ENCODE data around the gene PIPOX. TPM values are rescaled to one million over a fixed set of nuclear protein-coding genes. Genes with fewer than 3 reads are reported as not detected.

Gene PIPOX
- total and polyA plus RNA-seq, 2 donors (not counting 1 experiment from before 2014, with no cell fraction given), result 0.20 to 0.83 TPM

DNA sequence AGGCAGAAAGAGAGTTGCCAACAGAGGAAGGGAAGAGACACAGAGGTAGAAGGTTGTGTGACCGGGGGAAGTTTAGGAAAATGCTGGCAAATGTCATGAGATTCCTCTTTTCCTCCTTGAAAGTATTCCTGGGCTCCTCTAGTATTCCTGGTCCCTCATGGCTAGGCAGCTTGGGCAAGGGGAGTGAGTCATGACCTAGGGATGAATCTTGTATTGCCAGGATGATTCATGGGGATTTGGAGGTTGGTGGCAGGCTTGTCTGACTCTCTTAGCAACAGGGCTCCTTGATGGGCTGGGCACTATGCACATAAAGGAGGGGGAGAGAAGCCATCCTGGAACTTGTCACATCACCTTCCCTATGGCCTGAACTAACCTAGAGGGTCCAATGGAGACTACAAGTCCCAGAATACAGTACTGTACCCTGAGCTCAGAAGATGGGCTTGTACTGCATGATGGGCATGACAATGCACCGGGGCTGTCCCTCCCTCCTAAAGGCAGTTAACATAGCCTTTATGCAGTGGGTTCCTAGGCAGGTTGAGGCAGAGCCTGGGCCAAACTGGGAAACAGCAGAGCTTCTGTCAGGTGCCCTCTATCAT, 35.0 kb upstream of the PIPOX start:
- TF ChIP-seq, protein P1, sequence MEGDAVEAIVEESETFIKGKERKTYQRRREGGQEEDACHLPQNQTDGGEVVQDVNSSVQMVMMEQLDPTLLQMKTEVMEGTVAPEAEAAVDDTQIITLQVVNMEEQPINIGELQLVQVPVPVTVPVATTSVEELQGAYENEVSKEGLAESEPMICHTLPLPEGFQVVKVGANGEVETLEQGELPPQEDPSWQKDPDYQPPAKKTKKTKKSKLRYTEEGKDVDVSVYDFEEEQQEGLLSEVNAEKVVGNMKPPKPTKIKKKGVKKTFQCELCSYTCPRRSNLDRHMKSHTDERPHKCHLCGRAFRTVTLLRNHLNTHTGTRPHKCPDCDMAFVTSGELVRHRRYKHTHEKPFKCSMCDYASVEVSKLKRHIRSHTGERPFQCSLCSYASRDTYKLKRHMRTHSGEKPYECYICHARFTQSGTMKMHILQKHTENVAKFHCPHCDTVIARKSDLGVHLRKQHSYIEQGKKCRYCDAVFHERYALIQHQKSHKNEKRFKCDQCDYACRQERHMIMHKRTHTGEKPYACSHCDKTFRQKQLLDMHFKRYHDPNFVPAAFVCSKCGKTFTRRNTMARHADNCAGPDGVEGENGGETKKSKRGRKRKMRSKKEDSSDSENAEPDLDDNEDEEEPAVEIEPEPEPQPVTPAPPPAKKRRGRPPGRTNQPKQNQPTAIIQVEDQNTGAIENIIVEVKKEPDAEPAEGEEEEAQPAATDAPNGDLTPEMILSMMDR (conservative IDR thresholded peaks at IDR 0.05 in 1 of 2, IDR thresholded peaks at IDR 0.05 in 1 of 2; ENCODE audit: low read depth in 1 of 2, low read length in 2 of 2), result no peak
- TF ChIP-seq EZH2 (IDR thresholded peaks at IDR 0.05; ENCODE audit: low read length, missing control alignments), result no peak
- no peaks in the 10 kb centered on the region for H3K79me2 ChIP-seq (ENCODE audit: control insufficient read depth, insufficient read depth, low read length)
- no peaks in the 10 kb centered on the region for H4K20me1 ChIP-seq (ENCODE audit: control insufficient read depth, extremely low read depth, insufficient read depth, low read length)
- H3K4me1 ChIP-seq (ENCODE audit: control insufficient read depth, extremely low read depth, insufficient read depth, low read length), result no peaks in the 10 kb centered on the region
- H2AFZ ChIP-seq (ENCODE audit: low read length), result no peak overlapping the region
- peak in 1 of 2 donors; percentile 48 for DNase-seq (ENCODE audit: low read depth in 2 of 2)
- H3K9ac ChIP-seq (ENCODE audit: insufficient read depth, low read length), result no peak overlapping the region
- H3K27ac ChIP-seq (ENCODE audit: insufficient read depth, low read length), result no peak overlapping the region
- no peak overlapping the region for H3K4me2 ChIP-seq (ENCODE audit: extremely low read depth, insufficient read depth, low read length)
- H3K9me3 ChIP-seq (ENCODE audit: control insufficient read depth, insufficient read depth, low read depth, low read length), result no peaks in the 10 kb centered on the region
- peaks cover 39% of the 10 kb centered on the region for H3K27me3 ChIP-seq (ENCODE audit: control insufficient read depth, insufficient read depth, low read length)
- H3K36me3 ChIP-seq (ENCODE audit: control insufficient read depth, insufficient read depth, low read length), result no peaks in the 10 kb centered on the region
- H3K4me3 ChIP-seq (replicated peaks in 1 of 4; ENCODE audit: control extremely low read depth in 1 of 4, insufficient read depth in 1 of 4, low read depth in 3 of 4, low read length in 4 of 4), result no peak overlapping the region

DNA sequence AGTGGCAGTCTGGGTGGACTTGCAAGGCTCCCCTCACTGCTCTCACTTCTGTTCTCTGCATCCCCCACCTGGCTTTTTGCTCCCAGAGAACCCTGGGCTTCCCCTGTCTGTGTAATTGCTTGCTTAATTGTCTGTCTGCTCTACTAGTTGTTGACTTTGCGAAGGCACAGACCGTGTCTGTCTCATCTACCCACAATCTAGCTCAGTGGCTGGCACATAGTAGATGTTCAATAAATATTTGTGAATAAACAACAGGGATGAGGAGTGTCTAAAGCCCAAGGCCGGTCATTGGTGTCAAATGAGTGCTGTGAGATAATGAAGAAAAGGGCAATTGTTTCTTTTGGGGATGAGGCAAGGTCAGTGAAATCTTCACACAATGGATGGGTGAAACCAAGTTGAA, 34.4 kb upstream of the PIPOX start:
- Histone ChIP-seq H3K9ac (ENCODE audit: insufficient read depth, low read length) (no peak overlapping the region), H3K9me3 (ENCODE audit: control insufficient read depth, insufficient read depth, low read depth, low read length) (no peaks in the 10 kb centered on the region), H3K27ac (ENCODE audit: insufficient read depth, low read length) (no peak overlapping the region), H3K4me2 (ENCODE audit: extremely low read depth, insufficient read depth, low read length) (no peak overlapping the region), H2AFZ (ENCODE audit: low read length) (no peak overlapping the region), H4K20me1 (ENCODE audit: control insufficient read depth, extremely low read depth, insufficient read depth, low read length) (no peaks in the 10 kb centered on the region), H3K27me3 (ENCODE audit: control insufficient read depth, insufficient read depth, low read length) (peaks cover 34% of the 10 kb centered on the region), H3K36me3 (ENCODE audit: control insufficient read depth, insufficient read depth, low read length) (no peaks in the 10 kb centered on the region), H3K4me3 (replicated peaks in 1 of 4; ENCODE audit: control extremely low read depth in 1 of 4, insufficient read depth in 1 of 4, low read depth in 3 of 4, low read length in 4 of 4) (no peak overlapping the region), H3K4me1 (ENCODE audit: control insufficient read depth, extremely low read depth, insufficient read depth, low read length) (no peaks in the 10 kb centered on the region), H3K79me2 (ENCODE audit: control insufficient read depth, insufficient read depth, low read length) (no peaks in the 10 kb centered on the region)
- DNase-seq (ENCODE audit: low read depth in 2 of 2), result no peak
- no peak for TF ChIP-seq EZH2 (IDR thresholded peaks at IDR 0.05; ENCODE audit: low read length, missing control alignments)
- TF ChIP-seq, protein P1 (conservative IDR thresholded peaks at IDR 0.05 in 1 of 2, IDR thresholded peaks at IDR 0.05 in 1 of 2; ENCODE audit: low read depth in 1 of 2, low read length in 2 of 2), result no peak

DNA sequence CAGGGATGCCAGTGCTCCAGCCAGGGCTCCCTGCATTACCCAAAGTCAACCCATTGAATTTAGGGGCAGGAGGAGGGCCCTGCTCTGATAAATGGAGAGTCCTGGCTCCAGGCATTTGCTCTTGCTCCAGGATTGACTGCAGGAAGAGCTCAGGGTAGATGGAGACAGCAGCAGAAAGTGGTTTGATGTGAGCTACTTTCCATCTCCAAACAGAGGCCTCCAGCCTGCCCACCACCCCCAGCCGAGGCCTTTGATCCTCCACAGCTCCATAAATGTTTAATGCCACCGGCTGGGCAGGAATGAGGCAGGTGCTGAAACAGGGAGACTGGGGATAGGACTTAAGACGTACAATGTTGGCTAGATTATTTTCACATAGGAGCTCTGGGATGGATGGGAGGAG, 32.8 kb upstream of the PIPOX start:
- H3K4me1 ChIP-seq (ENCODE audit: control insufficient read depth, extremely low read depth, insufficient read depth, low read length), result no peaks in the 10 kb centered on the region
- no peaks in the 10 kb centered on the region for H3K9me3 ChIP-seq (ENCODE audit: control insufficient read depth, insufficient read depth, low read depth, low read length)
- no peak for DNase-seq (ENCODE audit: low read depth in 2 of 2)
- no peak overlapping the region for H3K4me3 ChIP-seq (replicated peaks in 1 of 4; ENCODE audit: control extremely low read depth in 1 of 4, insufficient read depth in 1 of 4, low read depth in 3 of 4, low read length in 4 of 4)
- H3K36me3 ChIP-seq (ENCODE audit: control insufficient read depth, insufficient read depth, low read length), result no peaks in the 10 kb centered on the region
- H3K79me2 ChIP-seq (ENCODE audit: control insufficient read depth, insufficient read depth, low read length), result no peaks in the 10 kb centered on the region
- H3K4me2 ChIP-seq (ENCODE audit: extremely low read depth, insufficient read depth, low read length), result no peak overlapping the region
- H3K27ac ChIP-seq (ENCODE audit: insufficient read depth, low read length), result no peak overlapping the region
- H2AFZ ChIP-seq (ENCODE audit: low read length), result no peak overlapping the region
- TF ChIP-seq, protein P1 (conservative IDR thresholded peaks at IDR 0.05 in 1 of 2, IDR thresholded peaks at IDR 0.05 in 1 of 2; ENCODE audit: low read depth in 1 of 2, low read length in 2 of 2), result no peak
- no peak for TF ChIP-seq EZH2 (IDR thresholded peaks at IDR 0.05; ENCODE audit: low read length, missing control alignments)
- no peak overlapping the region for H3K9ac ChIP-seq (ENCODE audit: insufficient read depth, low read length)
- H3K27me3 ChIP-seq (ENCODE audit: control insufficient read depth, insufficient read depth, low read length), result peaks cover 31% of the 10 kb centered on the region
- H4K20me1 ChIP-seq (ENCODE audit: control insufficient read depth, extremely low read depth, insufficient read depth, low read length), result no peaks in the 10 kb centered on the region

All from fibroblast of lung (primary cell).